Endometrium (tissue), 2 donors: ENCODE measurements around the gene OLFML2B.

Experiments
- FAIRE-seq: peaks from 2 replicates; lab custom pipeline; 2012; peaks lifted over from hg19 to GRCh38; lab: Jason Lieb, UNC
- donor health status: control.
- donor health status: control.

Gene OLFML2B

DNA sequence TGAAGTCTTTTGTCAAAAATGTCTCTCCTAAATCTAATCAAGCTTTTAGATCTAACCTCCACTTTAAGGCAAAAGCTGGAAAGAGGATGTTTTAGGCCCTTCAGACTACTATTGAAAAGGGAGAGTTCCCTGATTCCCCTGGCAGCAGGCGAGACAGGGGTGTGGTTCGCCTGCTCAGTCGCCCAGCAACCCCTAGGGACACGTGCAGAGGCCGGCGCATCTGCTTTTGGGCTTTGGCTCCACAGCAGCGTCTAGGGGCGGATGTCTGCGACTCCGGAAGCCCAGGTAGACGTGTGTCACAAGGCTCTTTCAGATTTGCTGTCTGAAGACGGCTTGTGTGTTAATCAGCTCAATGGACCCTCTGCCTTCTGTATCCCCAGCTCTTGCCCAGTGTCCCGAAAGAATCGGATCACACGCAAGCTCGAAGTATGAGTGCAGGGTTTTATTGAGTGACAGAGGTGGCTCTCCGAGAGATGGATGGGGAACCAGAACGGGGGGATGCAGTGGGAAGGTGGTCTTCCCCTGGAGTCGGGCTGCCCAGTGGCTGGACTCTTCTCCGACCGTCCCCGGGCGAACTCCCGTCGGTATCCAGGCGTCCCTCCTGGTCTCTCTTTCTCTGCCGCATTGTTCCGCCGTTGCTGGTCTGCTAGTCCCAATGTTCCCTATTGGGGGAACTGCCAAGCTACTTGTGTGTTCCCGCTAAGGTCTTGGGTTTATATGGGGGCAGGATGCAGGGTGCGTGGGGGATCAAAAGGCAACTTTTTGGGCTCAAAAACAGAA, 45.5 kb downstream of the OLFML2B start:
- no peak for FAIRE-seq

DNA sequence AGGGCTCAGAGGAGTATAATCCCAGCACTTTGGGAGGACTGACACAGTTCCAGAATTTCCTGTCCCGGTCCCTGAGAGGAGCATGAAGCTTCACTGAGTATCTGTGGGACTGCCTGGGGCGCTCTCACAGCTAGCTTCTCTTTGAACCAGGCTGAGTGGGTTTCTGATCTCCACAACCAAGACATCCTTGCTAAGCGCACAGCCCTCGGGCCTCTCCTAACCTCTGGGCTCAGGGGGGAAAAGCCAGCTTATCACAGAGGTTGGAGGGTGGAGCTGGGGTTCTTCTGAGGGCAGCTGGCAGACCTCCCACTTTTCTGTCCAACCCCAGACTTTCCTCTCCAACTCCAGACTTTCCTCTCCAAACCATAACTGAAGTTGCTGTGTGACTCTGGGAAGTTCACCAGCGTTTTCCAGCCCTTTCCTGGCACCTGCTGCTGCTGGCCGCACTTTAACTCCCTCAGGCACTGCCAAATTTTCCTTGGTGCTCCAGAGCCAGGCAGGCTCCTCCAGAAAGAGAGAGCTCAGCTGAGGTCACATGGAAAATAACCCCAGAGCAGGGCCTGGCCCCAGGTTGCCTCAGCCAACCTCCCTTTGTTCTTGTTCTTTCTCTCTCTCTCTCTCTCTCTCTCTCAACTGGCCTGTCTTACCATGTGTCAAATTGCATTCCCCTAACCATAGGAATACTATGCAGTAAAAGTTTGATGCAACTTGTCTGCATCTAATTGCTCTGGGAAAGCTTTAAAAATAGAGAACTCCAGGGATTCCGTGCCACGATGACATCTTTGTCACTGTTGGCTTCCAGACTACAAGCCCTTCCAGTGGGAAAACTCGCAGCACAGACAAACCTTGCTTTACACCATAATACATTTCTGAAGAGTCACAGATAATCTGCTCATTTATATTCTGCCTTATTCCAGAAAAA, 49.5 kb downstream of the OLFML2B start:
- no peak for FAIRE-seq

DNA sequence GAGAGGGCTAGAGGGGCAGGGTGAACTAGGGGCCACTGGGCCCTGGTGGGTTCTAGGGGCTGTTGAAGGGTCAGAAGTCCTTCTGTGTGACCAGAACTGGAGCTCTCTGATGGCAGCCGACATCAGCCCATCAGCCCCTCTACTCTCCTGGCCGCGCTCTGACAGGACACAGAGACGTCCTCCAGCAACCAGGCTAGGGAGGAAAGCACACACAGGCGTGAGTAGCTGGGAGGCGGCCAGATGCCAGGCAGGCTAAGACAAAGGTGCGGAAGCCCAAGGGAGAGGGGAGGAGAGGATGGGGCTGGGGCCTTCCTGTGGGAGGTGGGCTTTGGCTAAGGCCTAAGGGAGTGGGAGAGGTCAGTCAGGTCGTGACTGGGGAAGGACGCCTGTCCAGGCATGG, 50.8 kb downstream of the OLFML2B start:
- FAIRE-seq, result no peak

- FAIRE-seq, result no peak
Observed at GRCh38 chr1:161970633-161971032, 53.0 kb downstream of the OLFML2B start.

DNA sequence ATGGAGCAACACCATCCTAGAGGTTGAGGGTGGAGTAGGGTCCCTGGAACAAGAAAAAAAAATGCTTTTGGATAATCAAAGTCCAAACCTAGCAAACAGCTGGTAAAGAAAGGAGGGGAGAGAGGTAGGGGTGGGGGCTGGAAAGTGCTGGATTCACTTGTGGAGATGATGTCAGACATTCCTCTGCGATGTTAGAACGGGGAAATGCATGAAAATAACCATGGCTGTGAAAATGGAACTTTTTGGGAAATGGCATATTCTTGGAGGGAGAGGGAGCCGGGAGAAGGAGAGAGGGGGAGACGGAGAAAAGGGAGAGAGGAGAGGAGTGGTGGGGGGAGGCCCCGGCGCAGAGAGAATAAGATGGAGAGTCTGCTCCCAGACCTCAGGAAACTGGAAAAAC, 53.6 kb downstream of the OLFML2B start:
- no peak for FAIRE-seq

- no peak for FAIRE-seq
Observed at GRCh38 chr1:161966067-161966466, 57.6 kb downstream of the OLFML2B start.

GRCh38 chr1:161962091-161962887, 61.4 kb downstream of the OLFML2B start:
- FAIRE-seq, result no peak

- FAIRE-seq, result no peak
Observed at GRCh38 chr1:161958425-161958824, 65.2 kb downstream of the OLFML2B start.

DNA sequence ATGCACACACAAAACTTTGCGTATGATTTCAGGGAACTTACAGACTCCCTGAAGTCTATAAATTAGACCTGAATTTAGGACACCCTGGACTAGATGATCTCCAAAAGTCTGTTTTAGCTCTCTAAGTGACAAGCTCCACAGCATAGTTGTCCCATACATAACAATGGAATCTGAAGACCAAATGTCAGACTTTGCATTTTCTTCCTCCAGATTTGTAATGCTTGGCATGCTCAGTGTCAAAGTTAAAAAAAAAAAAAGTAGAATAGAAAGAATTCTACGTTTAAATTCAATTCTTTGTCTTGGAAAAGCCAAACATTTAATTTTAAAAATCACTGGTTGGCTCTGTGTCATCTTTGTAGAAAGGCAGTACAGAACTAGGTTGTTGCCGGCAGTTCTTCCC, 66.7 kb downstream of the OLFML2B start:
- no peak for FAIRE-seq

- no peak for FAIRE-seq
Observed at GRCh38 chr1:161956097-161956496, 67.6 kb downstream of the OLFML2B start.

DNA sequence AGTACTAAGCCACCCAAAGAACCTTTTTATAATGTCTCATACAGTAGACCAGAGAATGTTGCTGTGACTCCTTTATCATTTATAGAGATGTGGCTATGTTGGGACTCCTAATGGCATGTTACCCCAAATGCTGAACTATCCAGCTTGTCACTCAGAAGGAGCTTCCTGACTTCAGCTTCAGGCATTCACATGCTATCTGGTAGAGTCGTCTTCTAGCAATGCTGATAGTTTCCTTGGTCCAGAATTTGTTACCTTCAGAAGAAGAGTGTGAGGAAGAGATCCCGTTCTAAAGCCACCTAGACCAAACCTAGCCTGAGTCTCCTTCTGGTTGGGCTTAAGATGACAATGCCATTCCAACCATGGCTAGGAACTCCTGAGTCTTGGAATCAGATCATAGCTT, 68.1 kb downstream of the OLFML2B start:
- FAIRE-seq, result no peak

DNA sequence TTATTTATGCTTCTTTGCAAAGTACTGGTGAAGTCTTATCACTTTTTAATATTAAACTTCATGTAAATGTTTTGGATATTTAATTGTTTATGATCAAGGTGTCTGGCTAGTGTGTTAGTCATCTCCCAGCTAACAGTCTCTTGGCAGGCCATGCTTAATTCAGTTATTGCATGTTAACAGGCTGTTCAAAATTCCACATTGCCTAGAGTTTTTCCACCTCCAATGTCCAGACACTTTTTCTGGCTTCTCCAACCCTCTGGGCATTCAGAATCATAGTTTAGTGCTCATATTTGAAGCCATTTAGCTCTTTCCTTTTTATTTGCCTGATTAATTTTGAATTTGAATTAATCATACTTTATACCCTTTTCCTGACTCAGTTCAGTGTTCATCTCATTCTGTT, 69.2 kb downstream of the OLFML2B start:
- FAIRE-seq, result no peak

GRCh38 chr1:161954050-161954449, 69.6 kb downstream of the OLFML2B start:
- no peak for FAIRE-seq

- FAIRE-seq, result no peak
Observed at GRCh38 chr1:161953256-161953920, 70.3 kb downstream of the OLFML2B start.

DNA sequence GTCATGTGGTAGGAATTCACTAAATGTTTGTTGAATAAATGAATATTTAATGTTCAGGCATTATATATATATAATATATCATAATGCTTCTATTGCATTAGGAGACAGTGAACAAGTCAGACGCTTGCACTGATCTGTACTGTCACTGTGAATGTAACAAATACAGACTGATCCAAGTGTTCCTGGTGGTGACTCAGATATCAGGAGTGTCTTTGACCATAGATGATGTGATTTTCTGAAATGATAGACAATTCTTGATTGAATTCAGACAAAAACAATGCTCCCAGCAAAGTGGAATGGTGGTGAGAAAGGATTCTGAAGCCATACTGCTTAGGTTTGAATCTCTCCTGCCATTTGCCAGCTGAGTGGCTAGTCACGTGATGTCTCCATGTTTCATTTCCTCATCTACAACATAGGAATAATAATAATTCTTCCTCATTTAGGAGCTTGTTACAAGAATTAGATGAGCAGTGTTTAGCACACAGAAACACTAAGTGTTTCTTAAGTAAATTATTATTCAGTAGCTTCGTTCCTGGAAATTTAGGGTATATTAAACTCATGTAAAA, 71.0 kb downstream of the OLFML2B start:
- no peak for FAIRE-seq

DNA sequence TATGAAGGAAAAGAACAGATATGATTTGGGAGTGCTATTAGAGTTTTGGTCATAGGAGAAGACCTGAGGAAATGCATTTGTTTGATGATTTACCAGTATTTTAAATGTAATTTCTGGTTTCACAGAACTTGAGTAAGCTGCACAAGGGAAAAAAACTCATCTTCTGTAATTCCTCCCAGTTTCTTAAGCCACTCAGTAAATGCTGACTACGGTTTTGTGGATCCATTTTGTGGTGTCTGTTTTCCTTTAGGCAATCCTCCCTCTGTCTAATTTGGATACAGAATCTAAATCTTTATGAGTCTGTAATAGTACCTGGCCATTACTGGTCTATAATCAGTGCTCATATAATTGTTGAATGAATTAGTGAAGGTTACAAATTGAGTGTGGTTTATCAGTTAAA, 72.0 kb downstream of the OLFML2B start:
- FAIRE-seq, result no peak

DNA sequence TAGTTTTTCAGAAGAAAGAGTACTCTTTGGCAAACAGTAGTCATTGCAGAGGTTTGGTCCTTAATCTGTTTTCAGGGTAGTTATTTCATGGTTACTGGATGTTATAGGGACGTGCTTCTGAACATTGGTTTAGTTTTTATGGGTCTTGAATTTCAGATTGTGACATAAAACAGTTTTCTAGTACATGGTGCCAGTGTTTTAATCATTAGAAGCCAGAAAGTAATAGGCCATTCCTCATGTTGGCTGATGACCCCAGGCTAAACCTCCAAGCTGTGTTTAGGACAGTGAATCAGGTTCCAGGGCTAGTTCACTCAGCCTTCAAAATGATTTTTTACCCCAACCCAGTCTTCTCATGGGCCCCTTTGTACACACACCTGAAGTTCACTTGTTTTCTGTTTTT, 73.3 kb downstream of the OLFML2B start:
- FAIRE-seq, result no peak

GRCh38 chr1:161949548-161949947, 74.1 kb downstream of the OLFML2B start:
- FAIRE-seq, result no peak

GRCh38 chr1:161948435-161948834, 75.2 kb downstream of the OLFML2B start:
- FAIRE-seq, result peak; percentile 74

- no peak for FAIRE-seq
Observed at GRCh38 chr1:161946071-161946987, 77.3 kb downstream of the OLFML2B start.
